C4-2B (cell line): ENCODE measurements around the gene GPHN.

ENCODE experiments used
- CTCF ChIP-seq: fragments of 450-650 bp; conservative IDR thresholded peaks from 2 replicates; pipeline ENCODE4 v1.5.1; 2017; ENCODE audit warnings: mild to moderate bottlenecking
- ZFX ChIP-seq: fragments of 450-650 bp; IDR thresholded peaks from 2 replicates; pipeline ENCODE4 v1.6.1; 2017

- no peak for TF ChIP-seq CTCF
- TF ChIP-seq ZFX, result no peak
Observed at GRCh38 chr14:66563731-66564130, 55.8 kb downstream of the GPHN start.
